NT2/D1 (cell line): ENCODE results near the gene MARVELD3.

Experiments
- YY1 ChIP-seq: IDR thresholded peaks from 2 replicates; pipeline ENCODE4 v1.6.1; 2011; ENCODE audit not compliant: insufficient read length, insufficient read depth
- ZNF274 ChIP-seq: IDR thresholded peaks from 2 replicates; pipeline ENCODE4 v1.6.1; 2011; ENCODE audit warnings: mild to moderate bottlenecking, low read depth, low read length

DNA sequence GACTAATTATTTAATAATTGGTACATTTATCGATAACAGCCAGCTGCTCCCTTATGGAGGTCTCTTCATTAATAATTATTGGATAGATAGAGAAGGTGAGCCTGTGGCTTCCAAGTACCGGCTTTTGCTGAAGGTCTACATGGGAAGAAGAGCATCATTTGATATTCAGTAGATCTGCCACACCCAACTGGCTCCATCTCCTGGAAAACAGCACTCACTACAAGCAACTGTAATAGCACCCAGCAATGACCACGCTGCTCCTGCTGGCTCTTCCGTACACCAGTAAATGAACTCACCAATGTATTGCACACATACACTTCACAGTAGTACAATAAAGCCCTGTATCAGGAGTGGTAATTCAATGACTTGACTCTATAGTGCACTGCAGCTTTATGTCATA, 19.5 kb downstream of the MARVELD3 start:
- TF ChIP-seq YY1 (no peak), ZNF274 (no peak)
